GM18498 (cell line): Measurements from ENCODE around the gene LILRB5.
"Not testable (repeated sequence)": the region's sequence is repeated elsewhere in the genome, so short reads cannot be mapped to it uniquely, and the experiment has no call there.

Source experiments
- ATAC-seq: cut with Tn5 transposase; IDR thresholded peaks from one replicate; pipeline ENCODE4 v1.9.1; 2021; ENCODE audit warnings: mild to moderate bottlenecking, moderate library complexity; ENCODE audit not compliant: unreplicated experiment

LILRB5 gene

DNA sequence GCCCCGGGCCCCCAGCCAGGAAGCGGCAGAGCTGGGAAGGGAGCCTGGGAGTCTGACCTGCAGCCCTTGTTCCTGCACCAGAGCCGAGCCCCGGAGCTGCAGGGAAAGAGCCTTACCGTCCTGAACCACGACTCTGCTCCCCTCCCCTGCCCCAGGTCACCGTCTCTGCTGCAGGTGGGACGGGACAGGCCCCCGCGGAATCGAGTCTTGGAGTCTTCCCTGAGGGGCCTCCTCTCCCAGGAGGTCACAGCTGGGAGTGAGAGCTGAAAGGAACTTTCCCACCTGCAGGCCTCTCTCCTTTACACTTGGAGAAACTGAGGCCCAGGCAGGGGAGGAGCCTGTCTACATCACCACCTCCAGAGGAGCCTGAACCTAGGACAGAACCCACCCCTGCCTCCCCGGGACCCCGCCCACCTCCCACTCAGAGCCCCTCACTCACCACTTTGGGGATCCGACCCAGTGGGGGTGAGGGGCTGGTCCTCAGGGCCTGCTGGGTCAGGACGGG is 20.1 kb upstream of the LILRB5 start:
- not testable (repeated sequence) for ATAC-seq

DNA sequence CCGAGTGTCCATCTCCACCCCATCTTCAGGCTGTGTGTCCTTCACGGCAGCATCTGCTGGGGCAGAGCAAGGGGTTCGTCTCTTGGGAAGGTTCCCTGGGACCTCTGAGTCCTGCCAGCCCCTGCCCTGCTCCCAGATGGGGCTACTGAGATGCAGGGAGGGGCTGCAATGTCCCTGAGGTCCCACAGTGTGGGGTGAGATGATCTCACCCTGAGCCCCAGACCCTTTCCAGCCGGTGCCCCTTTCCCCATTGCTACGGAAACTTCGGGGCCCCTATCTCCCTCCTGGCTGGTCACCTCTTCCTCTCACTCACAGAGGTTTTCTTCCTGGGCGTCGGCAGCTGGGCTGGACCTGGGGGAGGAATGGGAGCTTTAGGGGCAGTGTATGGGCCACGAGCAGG is 18.9 kb upstream of the LILRB5 start:
- ATAC-seq = no peak

DNA sequence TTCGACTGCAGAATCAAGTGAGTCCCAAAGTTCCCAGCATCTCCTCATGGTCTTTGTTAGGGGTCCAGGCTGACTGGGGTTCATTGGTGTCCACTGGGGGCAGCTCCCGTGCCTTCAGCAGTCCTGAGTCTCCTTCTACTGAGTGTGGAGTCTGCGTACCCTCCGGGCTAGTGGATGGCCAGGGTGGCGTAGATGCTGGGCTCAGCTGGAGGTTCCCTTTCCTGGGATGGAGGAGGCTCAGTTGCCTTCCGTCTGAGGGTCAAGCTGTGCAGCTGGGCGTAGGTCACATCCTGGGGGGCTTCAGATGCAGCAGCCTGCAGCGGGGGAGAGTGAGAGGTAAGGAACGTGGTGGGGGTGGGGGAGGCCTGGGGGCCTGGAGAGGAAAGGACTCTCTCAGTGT is 17.4 kb upstream of the LILRB5 start:
- not testable (repeated sequence) for ATAC-seq

DNA sequence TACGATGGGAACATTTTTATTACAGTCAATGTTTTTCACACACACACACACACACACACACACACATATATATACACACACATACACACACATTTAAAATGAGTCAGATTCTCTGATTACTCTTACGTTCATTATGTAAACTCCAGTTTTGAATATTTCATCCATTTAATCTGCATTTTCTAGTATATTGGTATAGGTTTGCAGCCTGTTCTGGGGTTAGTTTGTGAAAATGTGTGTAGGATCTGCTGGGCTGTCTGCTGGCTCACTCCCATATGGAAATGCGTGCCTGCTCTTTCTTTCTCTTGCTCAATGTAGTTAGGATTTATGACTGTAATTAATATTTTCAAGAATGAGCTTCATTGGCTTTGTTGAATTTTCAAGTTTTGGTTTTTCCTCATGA is 16.7 kb upstream of the LILRB5 start:
- ATAC-seq = no peak

DNA sequence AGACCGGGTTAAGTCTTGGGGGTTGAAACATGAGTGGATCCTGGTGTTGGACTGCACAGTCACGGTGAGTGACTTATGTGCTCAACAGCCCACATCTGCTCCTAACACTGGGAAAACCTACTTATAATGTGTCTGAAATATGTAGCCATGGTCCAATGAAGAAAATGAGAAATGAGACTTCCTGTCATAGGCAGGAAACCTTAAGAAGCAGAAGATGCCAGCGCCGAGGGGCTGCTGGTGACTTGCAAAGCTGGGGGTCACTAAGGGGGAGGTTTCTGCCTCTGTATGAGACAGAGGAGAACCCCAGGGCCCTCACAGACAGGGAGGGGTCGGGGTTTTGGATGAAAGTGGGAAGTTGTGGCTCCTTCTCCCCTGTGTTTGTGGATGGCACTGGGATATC is 15.1 kb upstream of the LILRB5 start:
- ATAC-seq = not testable (repeated sequence)

DNA sequence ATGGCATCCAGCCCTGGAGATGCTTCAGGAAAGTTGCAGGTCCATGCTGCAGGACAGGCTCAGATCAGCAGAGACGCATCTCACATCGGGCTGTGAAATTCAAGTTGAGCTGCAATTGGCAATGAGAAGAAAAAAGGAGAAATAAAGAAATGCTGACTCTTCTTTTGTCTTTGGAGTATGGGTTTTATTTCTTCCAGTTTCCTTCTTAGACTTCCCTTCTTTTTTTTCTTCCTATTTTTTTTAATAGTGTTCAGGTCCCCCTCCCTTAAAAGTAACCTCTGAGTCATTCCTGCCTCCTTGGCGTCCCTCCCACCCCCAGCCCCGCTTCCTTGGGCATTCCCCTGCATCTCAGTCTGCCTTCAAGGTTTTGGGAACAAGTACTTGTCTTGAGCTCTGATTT is 14.5 kb upstream of the LILRB5 start:
- ATAC-seq = not testable (repeated sequence)

DNA sequence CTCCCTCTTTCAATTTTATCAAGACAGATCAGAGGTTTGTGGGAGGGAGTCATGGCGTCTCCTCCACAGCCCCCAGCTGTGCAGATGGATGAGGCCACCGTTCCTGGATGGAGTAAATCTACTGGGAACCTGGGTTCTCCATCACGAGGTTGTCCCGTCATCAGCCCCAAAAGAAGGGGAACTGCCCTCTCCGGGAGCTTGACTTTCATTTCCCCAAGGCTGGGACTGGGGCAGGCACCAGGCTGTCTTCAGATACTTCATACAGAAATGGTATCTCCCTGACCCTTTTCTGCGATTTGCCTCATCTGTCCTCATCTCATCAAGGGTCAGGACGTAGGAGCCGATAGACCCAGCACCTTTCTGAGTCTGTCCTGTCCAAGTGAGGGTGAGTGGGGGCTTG is 14.0 kb upstream of the LILRB5 start:
- ATAC-seq = no peak

DNA sequence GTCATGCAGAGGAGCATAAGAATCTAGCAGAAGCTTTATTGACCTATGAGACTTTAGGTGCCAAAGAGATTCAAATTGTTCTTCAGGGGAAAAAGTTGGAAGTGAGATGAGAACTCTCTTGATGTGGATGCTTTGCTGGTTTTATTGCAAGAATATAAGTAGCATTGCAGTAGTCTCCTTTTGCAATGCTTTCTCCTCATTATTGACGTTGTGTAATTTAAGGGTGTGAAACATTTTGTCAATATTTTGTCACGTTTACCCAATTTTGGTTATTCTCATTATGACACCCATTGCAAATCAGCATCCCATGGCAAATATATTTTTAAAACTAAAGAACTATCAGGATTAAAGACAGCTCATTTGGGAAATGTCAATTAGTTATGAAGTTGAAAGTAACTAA is 11.9 kb upstream of the LILRB5 start:
- no peak for ATAC-seq

DNA sequence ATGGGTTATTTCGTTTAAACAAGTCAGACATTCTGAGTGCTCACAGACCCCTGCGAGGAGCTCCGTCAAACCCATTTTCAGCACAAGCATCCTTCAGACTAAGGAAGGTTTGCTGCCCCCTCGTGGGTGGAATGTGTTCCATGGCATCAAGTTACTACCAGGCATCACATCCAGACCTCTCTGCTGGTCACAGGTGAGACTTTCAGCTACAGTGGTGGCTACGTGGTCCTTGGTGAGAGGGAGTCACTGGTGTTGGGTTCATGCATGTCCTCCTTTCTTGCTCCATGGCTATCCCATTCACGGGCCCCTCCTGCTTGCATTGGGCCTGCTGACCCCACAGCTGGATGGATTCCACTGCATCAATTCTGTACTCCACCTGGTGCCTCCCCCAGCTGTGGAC is 9.1 kb upstream of the LILRB5 start:
- no peak for ATAC-seq

DNA sequence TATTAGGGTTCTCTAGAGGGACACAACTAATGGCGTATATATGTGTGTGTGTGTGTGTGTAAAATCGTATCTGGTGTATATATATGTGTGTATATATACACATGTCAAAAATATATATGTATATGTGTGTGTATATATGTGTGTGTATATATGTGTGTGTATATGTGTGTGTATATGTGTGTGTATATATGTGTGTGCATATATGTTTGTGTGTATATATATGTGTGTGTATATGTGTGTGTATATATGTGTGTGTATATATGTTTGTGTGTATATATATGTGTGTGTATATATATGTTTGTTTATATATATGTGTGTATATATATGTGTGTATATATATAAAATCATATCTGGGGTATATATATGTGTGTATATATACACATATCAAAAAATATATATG is 5.4 kb upstream of the LILRB5 start:
- ATAC-seq = no peak

DNA sequence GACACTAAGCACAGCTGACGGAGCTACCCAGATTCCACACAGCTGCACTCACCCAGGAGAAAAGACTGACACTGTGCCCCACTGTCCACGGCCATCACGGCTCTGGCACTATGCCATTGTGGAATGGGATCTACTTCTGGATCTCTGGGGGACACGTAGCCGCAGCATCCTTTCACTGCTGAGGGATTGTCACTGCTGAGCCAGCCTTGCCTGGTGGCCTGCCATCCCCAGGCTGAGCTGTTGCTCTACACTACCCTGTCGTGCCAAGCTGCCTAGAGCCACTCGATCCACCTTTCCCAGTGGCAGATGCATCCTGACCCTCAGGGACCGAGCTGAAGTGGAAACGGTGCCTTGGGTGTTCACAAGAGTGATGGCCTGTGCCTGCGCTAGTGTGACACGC is 5.0 kb upstream of the LILRB5 start:
- no peak for ATAC-seq

DNA sequence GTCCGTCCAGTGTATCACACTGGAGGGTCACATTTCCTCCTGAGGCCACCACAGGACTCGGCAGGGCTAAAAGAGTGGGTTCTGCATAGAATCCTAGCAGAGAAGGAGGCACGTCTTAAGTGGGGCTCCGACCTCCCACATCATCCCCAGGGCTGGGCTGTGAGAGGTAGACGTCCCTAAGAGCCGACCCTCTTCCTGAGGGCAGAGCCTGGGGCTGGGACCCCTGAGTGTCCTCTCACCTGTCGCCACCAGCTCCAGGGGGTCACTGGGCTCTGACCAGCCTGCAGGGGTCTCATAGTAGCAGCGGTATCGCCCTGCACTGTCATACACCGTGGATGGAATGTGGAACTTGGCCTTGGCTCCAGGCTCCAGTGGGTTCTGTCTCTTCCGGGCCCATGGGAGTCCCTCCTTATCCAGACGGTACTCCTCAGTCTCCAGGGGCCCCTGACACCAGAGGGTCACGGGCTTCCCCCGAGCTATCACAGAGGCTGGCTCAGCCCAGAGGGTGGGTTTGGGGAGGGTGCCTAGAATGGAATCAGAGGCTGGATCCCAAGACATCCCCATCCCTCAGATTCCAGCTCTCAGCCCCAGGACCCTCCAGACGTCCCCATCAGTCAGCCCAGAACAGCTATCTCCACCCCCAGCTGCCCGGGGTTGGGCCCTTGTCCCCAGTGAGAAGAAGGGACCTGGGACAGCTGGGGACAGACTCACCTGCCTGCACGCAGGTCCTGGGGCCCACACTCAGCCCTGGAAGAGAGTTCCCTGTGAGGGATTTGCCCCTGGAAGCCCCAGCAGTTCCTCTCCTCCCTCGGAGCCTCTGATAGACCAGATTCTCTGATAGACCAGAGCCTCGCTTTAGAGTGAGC is 590 bp downstream of the LILRB5 start:
- ATAC-seq = no peak

DNA sequence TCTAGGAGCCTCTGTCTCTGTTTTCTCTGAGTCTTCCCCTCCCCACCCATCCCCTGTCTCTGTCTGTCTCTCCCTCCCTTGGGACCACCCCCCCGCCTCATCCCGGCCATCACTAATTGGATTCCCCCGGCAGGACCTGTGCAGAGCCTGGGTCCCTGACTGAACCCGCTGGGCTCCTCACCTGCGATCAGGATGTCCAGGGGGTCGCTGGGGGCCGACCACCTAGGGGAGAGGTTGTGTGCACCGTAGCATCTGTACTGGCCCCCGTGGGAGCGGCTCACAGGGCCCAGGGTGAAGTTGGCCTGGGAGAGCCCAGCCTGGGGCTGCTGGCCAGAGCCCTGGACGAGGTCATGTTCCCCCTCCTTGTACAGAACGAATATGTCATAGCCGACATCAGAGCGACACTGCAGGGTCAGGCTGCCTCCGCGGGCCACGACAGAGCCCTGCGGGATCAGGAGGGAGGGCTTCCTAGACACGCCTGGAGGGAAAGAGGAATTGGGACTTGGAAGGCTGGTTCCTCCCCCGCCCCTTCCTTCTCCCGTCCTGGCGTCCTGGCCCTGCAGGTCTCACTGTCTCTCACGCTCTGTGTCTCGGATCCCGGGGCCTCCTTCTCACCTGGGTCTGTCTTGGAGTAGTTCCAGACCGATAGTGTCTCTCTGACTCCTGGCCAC is 1.8 kb downstream of the LILRB5 start:
- ATAC-seq = no peak

DNA sequence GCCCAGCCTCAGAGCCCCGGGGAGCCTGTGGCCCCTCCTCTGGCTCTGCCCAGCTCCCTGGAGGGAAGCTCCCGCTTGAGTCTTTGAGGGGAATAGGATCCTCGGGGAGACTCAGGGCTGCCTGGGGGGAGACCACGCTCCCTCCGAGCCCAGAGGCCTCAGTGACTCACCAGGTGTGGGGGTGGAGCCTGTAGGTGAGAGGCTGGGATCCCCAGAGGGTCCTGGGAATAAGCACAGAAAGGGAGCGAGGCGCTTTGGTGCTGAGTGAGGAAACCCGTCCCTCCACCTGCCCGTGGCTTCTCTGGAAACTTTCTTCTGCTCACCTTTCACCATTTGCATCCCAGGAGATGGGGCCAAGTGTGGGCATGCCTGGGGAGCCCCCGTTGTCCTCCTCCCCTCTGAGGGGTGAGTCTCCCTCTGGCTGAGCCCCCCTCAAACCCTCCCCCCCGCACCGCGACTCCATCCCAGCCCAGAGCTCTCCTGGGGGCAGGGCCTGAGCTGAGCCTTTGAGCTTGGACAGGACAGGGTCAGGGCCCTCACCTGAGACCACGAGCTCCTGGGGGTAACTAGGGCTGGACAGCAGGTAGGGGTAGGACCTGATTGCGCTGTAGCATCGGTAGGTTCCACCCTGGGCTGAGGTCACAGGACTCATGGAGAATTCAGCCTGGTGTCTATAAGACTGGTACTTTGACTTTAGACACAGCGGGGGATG is 2.7 kb downstream of the LILRB5 start:
- ATAC-seq = no peak

DNA sequence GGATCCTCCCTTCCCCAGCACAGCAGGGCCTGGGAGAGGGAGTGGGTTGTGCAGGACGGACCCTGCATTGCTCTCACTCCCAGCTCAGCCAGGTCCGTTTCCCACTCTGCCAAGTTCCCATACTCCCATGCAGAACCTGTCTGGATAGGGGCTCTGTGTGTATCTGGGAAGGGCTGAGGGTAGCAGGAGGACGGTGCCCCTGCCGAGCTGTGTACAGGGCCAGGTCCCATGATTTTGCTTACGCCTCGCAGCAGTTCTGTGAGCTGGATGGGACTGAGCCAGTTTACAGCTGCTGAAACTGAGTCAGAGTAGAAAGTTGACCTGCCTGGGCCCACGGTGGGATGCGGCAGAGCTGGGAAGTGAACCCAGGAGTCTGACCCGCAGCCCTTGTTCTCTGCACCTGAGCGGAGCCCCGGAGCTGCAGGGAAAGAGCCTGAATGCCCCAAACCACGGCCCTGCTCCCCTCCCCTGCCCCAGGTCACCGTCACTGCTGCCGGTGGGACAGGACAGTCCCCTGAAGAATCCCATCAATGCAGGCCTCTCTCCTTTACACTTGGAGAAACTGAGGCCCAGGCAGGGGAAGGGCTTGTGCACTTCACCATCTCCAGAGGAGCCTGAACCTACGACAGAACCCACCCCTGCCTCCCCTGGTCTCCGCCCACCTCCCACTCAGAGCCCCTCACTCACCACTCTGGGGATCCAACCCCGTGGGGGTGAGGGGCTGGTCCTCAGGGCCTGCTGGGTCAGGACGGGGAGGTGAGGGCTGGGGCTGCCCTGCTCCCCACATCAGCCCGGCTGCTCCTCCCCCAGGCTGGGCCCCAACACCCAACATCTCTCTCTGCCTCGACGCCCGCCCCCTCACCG is 3.5 kb downstream of the LILRB5 start:
- no peak for ATAC-seq

DNA sequence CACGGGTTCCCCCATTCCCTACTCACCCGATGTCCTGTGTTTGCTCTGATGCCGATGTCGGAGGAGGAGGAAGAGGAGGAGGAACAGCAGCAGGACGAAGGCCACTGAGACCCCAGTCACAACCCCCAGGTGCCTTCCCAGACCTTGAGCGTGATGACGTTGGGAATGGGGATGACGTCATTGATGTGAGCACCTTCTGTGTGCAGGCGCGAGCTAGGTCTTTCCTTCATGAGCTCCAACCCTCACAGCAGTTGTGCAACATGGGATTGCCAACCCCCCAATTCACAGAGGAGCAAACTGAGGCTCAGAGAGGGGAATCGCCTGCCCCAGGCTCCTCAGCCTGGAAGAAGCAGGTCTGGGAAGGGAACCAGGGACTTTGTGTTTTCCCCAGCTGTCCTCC is 4.2 kb downstream of the LILRB5 start:
- ATAC-seq = no peak

DNA sequence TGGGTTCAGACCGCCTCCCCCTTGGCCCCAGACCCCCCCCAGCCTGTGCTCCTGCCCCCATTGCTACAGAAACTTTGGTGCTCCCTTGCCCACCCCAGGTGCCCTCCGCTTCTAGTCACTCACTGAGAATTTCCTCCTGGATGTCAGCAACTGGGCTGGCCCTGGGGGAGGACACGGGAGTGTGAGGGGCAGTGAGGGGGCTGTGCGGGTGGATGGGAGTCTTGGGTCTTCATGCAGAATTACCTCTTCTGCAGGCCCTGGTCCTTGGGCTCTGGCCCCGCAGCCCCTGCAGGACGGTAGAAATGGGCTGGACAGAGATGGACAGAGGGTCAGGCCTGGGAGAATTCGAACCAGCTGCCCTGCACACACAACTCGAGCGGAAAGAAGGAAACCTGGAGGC is 4.8 kb downstream of the LILRB5 start:
- ATAC-seq = no peak

DNA sequence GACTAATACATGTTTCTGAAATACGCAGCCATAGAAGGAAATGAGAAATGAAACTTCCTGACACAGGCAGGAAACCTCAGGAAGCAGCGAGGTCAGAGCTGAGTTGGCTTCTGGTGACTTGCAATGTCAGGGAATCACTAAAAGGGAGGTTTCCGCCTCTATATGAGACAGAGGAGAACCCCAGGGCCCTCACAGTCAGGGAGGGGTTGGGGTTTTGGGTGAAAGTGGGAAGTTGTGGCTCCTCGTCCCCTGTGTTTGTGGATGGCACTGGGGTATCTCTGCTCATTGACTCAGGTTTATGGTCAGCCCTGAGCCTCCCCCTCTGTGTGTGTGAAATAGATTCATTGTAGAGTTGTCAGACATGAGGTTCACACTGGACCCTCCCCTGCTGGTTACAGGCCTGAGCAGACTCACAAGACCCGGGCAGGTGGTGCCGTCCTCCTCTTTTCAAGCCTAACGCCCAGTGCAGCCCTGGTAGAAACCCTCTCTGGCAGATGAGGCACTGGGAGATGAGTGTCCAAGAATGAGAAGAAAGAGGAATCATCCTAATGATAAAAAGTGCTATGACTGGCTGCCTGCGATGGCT is 9.0 kb downstream of the LILRB5 start:
- no peak for ATAC-seq

DNA sequence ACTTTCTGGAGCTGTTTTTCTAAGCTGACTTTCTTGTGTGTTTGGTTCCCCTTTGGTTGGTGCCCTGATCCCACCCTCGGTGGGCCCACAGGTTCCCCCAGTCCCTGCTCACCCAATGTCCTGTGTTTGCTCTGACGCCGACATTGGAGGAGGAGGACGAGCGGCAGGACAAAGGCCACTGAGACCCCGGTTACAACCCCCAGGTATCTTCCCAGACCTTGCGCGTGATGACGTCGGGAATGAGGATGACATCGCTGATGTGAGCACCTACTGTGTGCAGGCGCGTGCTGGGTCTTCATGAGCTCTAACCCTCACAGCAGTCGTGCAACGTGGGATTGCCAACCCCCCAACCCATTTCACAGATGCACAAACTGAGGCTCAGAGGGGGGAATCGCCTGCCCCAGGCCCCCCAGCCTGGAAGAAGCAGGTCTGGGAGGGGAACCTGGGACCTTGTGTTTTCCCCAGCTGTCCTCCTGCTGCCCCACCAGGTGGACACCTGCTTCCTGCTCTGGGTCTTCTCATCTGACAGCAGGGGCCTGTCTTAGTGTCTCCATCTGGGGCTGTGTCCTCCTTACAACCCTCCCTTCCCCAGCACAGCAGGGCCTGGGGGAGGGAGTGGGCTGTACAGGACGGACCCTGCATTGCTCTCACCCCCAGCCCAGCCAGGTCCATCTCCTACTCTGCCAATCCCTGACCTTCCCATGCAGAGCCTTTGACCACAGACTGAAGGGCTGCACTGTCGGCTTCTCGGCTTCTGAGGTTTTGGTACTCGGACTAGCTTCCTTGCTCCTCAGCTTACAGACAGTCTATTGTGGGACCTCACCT is 9.8 kb downstream of the LILRB5 start:
- no peak for ATAC-seq
